GM23338 (cell line): ENCODE results near the gene AP4B1. TPM values are rescaled to one million over a fixed set of nuclear protein-coding genes. Genes with fewer than 3 reads are reported as not detected.

Experiments used
- ATAC-seq: fragments of 200-7000 bp; cut with Tn5 transposase; 3 replicates; pipeline ENCODE4 v1.9.1; 2020
- DNase-seq: peaks from one replicate; pipeline ENCODE4 v3.0.0-alpha.2; 2015; ENCODE audit warnings: low spot score
- H2AFZ ChIP-seq: fragments of 200-600 bp; sonication (generic); 2 replicates; pipeline ENCODE4 v1.8.0; 2016; ENCODE audit warnings: antibody characterized with exemption, mild to moderate bottlenecking, moderate library complexity
- H3F3A ChIP-seq: fragments of 200-600 bp; sonication (generic); replicated peaks from 2 replicates; pipeline ENCODE4 v1.8.0; 2017; ENCODE audit warnings: antibody characterized with exemption, mixed run types, low read depth
- H3K27ac ChIP-seq: fragments of 200-600 bp; sonication (generic); 2 replicates; pipeline ENCODE4 v1.6.1; 2016; ENCODE audit warnings: low read depth
- H3K27me3 ChIP-seq: fragments of 200-600 bp; sonication (generic); 2 replicates; pipeline ENCODE4 v1.8.0; 2016; ENCODE audit warnings: mild to moderate bottlenecking, mixed run types, moderate library complexity; ENCODE audit not compliant: insufficient read depth
- H3K36me3 ChIP-seq: fragments of 200-600 bp; sonication (generic); 2 replicates; pipeline ENCODE4 v1.8.0; 2016; ENCODE audit warnings: mild to moderate bottlenecking; ENCODE audit not compliant: insufficient read depth
- H3K4me1 ChIP-seq: fragments of 200-600 bp; sonication (generic); 2 replicates; pipeline ENCODE4 v1.8.0; 2016; ENCODE audit warnings: mild to moderate bottlenecking, moderate library complexity; ENCODE audit not compliant: insufficient read depth
- H3K4me2 ChIP-seq: fragments of 200-600 bp; sonication (generic); 2 replicates; pipeline ENCODE4 v1.7.1; 2017; ENCODE audit warnings: mixed run types
- H3K4me3 ChIP-seq: fragments of 200-600 bp; sonication (generic); 2 replicates; pipeline ENCODE4 v1.6.1; 2016; ENCODE audit warnings: mixed run types
- H3K79me2 ChIP-seq: fragments of 200-600 bp; sonication (generic); replicated peaks from 2 replicates; pipeline ENCODE4 v1.8.0; 2017; ENCODE audit warnings: mild to moderate bottlenecking; ENCODE audit not compliant: insufficient read depth
- H3K9me2 ChIP-seq: fragments of 200-600 bp; sonication (generic); 2 replicates; pipeline ENCODE4 v1.8.0; 2017; ENCODE audit not compliant: insufficient read depth
- H4K20me1 ChIP-seq: fragments of 200-600 bp; sonication (generic); replicated peaks from 2 replicates; pipeline ENCODE4 v1.8.0; 2017; ENCODE audit warnings: mild to moderate bottlenecking; ENCODE audit not compliant: insufficient read depth
- H3K27ac Mint-ChIP-seq: 2 replicates; pipeline ENCODE4 v1.8.0; 2020; ENCODE audit warnings: inconsistent platforms, mild to moderate bottlenecking, moderate library complexity, mixed read lengths
- H3K27me3 Mint-ChIP-seq: 3 replicates; pipeline ENCODE4 v1.8.0; 2022; ENCODE audit warnings: low read depth, mild to moderate bottlenecking, moderate library complexity, mixed read lengths, inconsistent platforms; ENCODE audit not compliant: insufficient read depth, poor library complexity
- H3K36me3 Mint-ChIP-seq: 3 replicates; pipeline ENCODE4 v1.8.0; 2021; ENCODE audit warnings: low read depth, mild to moderate bottlenecking, inconsistent platforms, moderate library complexity, mixed read lengths
- H3K4me1 Mint-ChIP-seq: 3 replicates; pipeline ENCODE4 v1.8.0; 2020; ENCODE audit warnings: mild to moderate bottlenecking, inconsistent platforms, mixed read lengths
- H3K4me3 Mint-ChIP-seq: 3 replicates; pipeline ENCODE4 v1.8.0; 2021; ENCODE audit warnings: moderate library complexity, mild to moderate bottlenecking, inconsistent platforms, mixed read lengths
- H3K9me3 Mint-ChIP-seq: 3 replicates; pipeline ENCODE4 v1.8.0; 2020; ENCODE audit warnings: moderate library complexity, mild to moderate bottlenecking, inconsistent platforms, mixed read lengths
- EZH2phosphoT487 ChIP-seq: fragments of 200-600 bp; sonication (generic); IDR thresholded peaks from one replicate; pipeline ENCODE4 v1.8.1; 2018; ENCODE audit warnings: antibody characterized with exemption; ENCODE audit not compliant: unreplicated experiment
- NANOG ChIP-seq: IDR thresholded peaks from 2 replicates; pipeline ENCODE4 v1.6.1; 2016; ENCODE audit warnings: antibody characterized with exemption, borderline replicate concordance
- ZNF331 ChIP-seq: fragments of 250-450 bp; sonication (Bioruptor Pico); IDR thresholded peaks from 2 replicates; pipeline ENCODE4 v1.5.0; 2020; ENCODE audit warnings: low read depth, mild to moderate bottlenecking, moderate library complexity
- polyA plus RNA-seq: library from polyadenylated mRNA; unstranded; fragments of >200 nt; fragmentation: Nextera tagmentation; extraction: Ambion mirVana; gene quantifications from 2 replicates; pipeline ENCODE4 v1.2.1, GENCODE V29; 2016
- total RNA-seq: library from RNA; depleted of rRNA; stranded (reverse); fragments of >200 nt; shearing (Covaris generic); gene quantifications from 2 replicates; pipeline ENCODE4 v1.2.3, GENCODE V29; 2014
- TF ChIP-seq, protein P1 (sequence below): IDR thresholded peaks from one replicate; pipeline ENCODE4 v1.6.1; 2018; ENCODE audit warnings: antibody characterized with exemption; ENCODE audit not compliant: unreplicated experiment

Gene AP4B1
- total and polyA plus RNA-seq, 2 experiments from 2014 or later = 7.5 to 13.4 TPM

DNA sequence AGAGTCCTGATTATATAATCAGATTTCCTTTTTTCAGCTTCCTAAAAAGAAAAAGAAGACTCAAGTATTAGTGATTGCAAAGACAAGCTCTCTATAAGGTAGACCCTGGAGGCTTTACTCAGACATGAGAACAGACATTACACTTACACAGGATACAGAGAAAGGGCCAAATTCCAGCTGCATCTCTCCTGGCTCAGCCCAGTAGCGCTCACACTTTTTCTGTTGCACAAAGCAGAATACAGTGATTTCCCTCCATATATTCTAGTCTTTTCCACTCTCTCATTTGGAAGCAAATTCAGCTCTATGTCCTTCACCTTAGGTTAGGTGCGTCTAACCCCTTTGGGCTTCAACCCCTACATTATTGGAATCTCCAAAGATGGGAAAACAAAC, 48.2 kb downstream of the AP4B1 start (continued):
- TF ChIP-seq, protein P1, sequence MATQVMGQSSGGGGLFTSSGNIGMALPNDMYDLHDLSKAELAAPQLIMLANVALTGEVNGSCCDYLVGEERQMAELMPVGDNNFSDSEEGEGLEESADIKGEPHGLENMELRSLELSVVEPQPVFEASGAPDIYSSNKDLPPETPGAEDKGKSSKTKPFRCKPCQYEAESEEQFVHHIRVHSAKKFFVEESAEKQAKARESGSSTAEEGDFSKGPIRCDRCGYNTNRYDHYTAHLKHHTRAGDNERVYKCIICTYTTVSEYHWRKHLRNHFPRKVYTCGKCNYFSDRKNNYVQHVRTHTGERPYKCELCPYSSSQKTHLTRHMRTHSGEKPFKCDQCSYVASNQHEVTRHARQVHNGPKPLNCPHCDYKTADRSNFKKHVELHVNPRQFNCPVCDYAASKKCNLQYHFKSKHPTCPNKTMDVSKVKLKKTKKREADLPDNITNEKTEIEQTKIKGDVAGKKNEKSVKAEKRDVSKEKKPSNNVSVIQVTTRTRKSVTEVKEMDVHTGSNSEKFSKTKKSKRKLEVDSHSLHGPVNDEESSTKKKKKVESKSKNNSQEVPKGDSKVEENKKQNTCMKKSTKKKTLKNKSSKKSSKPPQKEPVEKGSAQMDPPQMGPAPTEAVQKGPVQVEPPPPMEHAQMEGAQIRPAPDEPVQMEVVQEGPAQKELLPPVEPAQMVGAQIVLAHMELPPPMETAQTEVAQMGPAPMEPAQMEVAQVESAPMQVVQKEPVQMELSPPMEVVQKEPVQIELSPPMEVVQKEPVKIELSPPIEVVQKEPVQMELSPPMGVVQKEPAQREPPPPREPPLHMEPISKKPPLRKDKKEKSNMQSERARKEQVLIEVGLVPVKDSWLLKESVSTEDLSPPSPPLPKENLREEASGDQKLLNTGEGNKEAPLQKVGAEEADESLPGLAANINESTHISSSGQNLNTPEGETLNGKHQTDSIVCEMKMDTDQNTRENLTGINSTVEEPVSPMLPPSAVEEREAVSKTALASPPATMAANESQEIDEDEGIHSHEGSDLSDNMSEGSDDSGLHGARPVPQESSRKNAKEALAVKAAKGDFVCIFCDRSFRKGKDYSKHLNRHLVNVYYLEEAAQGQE = no peak
- TF ChIP-seq NANOG (no peak), ZNF331 (CRISPR knock-in tag) (no peak)

DNA sequence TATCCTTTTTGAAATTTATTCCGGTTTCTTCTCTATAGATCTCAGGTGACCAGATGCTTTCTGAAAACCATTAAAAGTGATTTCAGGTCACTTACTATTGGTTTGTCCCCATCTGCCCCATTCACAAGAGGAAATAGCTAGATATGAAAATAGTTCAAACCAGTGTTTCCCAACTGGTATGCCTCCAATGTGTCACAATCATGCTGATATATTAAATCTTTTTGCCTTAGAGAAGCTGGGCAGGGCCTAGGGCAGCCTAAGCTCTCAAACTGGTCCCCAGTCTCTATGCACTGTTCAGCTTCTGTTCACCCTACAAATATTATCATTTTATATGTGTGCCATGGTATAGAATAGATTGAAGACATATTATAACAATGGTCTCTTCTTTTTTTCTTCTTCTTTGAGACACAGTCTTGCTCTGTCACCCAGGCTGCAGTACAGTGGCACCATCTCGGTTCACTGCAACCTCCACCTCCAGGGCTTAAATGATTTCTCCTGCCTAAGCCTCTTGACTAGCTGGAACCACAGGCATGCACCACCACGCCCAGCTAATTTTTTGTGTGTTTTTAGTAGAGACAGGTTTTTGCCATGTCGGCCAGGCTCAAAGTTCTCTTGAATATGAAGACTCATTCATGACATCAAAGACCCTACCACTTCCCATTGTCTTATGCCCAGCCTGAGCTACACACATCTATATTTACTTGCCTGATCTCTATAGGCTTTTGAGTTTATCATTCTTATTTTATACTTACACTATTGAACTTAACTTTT, 48.8 kb downstream of the AP4B1 start:
- no peaks in the 10 kb centered on the region for H3K4me1 Mint-ChIP-seq
- H3K4me1 ChIP-seq = no peaks in the 10 kb centered on the region

More for the DNA sequence above, 48.8 kb downstream of the AP4B1 start:
- ATAC-seq (no peak), DNase-seq (no peak)
- no peaks in the 10 kb centered on the region for H3K36me3 ChIP-seq
- no peaks in the 10 kb centered on the region for H3K9me2 ChIP-seq
- Mint-ChIP-seq H3K27ac (no peak overlapping the region), H3K36me3 (no peaks in the 10 kb centered on the region), H3K4me3 (no peak overlapping the region), H3K9me3 (no peaks in the 10 kb centered on the region), H3K27me3 (peaks cover under 1% of the 10 kb centered on the region)
- H3F3A ChIP-seq = no peaks in the 10 kb centered on the region
- H3K4me2 ChIP-seq = no peak overlapping the region
- H2AFZ ChIP-seq = no peak overlapping the region
- H3K79me2 ChIP-seq = no peaks in the 10 kb centered on the region
- H4K20me1 ChIP-seq = no peaks in the 10 kb centered on the region
- no peak overlapping the region for H3K4me3 ChIP-seq
- no peak for TF ChIP-seq EZH2phosphoT487
- TF ChIP-seq, protein P1 = no peak
- no peak overlapping the region for H3K27ac ChIP-seq
- H3K27me3 ChIP-seq = no peaks in the 10 kb centered on the region
